OCI-LY1 (cell line): Measurements from ENCODE around the gene ZNF300.

Experiments used
- H2AFZ ChIP-seq: fragments of 200-600 bp; sonication (generic), shearing (Covaris generic); 2 replicates; pipeline ENCODE4 v1.6.0; 2014; ENCODE audit warnings: antibody characterized with exemption, mild to moderate bottlenecking, low read length
- H3F3A ChIP-seq: fragments of 200-600 bp; sonication (generic), shearing (Covaris generic); 2 replicates; pipeline ENCODE4 v1.6.0; 2014; ENCODE audit warnings: mild to moderate bottlenecking, antibody characterized with exemption, low read length, moderate library complexity; ENCODE audit not compliant: insufficient read depth
- H3K27ac ChIP-seq: fragments of 200-600 bp; sonication (generic); 2 replicates; pipeline ENCODE4 v1.5.1; 2014; ENCODE audit warnings: low read length, mixed run types, mild to moderate bottlenecking, low read depth; ENCODE audit not compliant: poor library complexity, severe bottlenecking
- H3K27me3 ChIP-seq: fragments of 200-600 bp; sonication (generic); 2 replicates; pipeline ENCODE4 v1.6.0; 2014; ENCODE audit warnings: antibody characterized with exemption, mild to moderate bottlenecking, low read length, moderate library complexity; ENCODE audit not compliant: insufficient read depth
- H3K36me3 ChIP-seq: fragments of 200-600 bp; sonication (generic); 2 replicates; pipeline ENCODE4 v1.6.1; 2014; ENCODE audit warnings: mild to moderate bottlenecking, antibody characterized with exemption, low read length, moderate library complexity, mixed read lengths; ENCODE audit not compliant: insufficient read depth
- H3K4me1 ChIP-seq: fragments of 200-600 bp; sonication (generic); 2 replicates; pipeline ENCODE4 v1.5.1; 2014; ENCODE audit warnings: mild to moderate bottlenecking, low read length, moderate library complexity; ENCODE audit not compliant: insufficient read depth, severe bottlenecking
- H3K4me2 ChIP-seq: fragments of 200-600 bp; sonication (generic), shearing (Covaris generic); 2 replicates; pipeline ENCODE4 v1.6.1; 2014; ENCODE audit warnings: low read length
- H3K4me3 ChIP-seq: fragments of 200-600 bp; sonication (generic); 2 replicates; pipeline ENCODE4 v1.5.1; 2014; ENCODE audit warnings: low read length, low read depth, mild to moderate bottlenecking, mixed read lengths; ENCODE audit not compliant: poor library complexity, severe bottlenecking
- H3K79me2 ChIP-seq: fragments of 200-600 bp; shearing (Covaris generic); 2 replicates; pipeline ENCODE4 v1.6.1; 2016; ENCODE audit warnings: mixed run types, low read length, mixed read lengths; ENCODE audit not compliant: insufficient read depth
- H3K9ac ChIP-seq: fragments of 200-600 bp; sonication (generic), shearing (Covaris generic); 2 replicates; pipeline ENCODE4 v1.6.1; 2014; ENCODE audit warnings: mild to moderate bottlenecking, low read length, mixed read lengths
- H3K9me2 ChIP-seq: fragments of 200-600 bp; sonication (generic), shearing (Covaris generic); 2 replicates; pipeline ENCODE4 v1.6.1; 2014; ENCODE audit warnings: low read depth, mild to moderate bottlenecking, low read length, mixed read lengths
- H3K9me3 ChIP-seq: fragments of 200-600 bp; shearing (Covaris generic); 2 replicates; pipeline ENCODE4 v1.6.1; 2014; ENCODE audit warnings: low read length, mixed read lengths
- H4K20me1 ChIP-seq: fragments of 200-600 bp; sonication (generic), shearing (Covaris generic); 2 replicates; pipeline ENCODE4 v1.6.0; 2016; ENCODE audit warnings: mild to moderate bottlenecking, low read length; ENCODE audit not compliant: insufficient read depth
- EZH2 ChIP-seq: fragments of 200-600 bp; sonication (generic), shearing (Covaris generic); IDR thresholded peaks from 2 replicates; pipeline ENCODE4 v1.8.0; 2017; ENCODE audit warnings: borderline replicate concordance, mixed run types, mild to moderate bottlenecking, antibody characterized with exemption, low read length, moderate library complexity, mixed read lengths
- TF ChIP-seq, protein P1 (sequence below): fragments of 200-600 bp; sonication (generic), shearing (Covaris generic); IDR thresholded peaks from 2 replicates; pipeline ENCODE4 v1.5.1; 2017; ENCODE audit warnings: mild to moderate bottlenecking, antibody characterized with exemption, low read length, moderate library complexity, mixed read lengths

Gene ZNF300

DNA sequence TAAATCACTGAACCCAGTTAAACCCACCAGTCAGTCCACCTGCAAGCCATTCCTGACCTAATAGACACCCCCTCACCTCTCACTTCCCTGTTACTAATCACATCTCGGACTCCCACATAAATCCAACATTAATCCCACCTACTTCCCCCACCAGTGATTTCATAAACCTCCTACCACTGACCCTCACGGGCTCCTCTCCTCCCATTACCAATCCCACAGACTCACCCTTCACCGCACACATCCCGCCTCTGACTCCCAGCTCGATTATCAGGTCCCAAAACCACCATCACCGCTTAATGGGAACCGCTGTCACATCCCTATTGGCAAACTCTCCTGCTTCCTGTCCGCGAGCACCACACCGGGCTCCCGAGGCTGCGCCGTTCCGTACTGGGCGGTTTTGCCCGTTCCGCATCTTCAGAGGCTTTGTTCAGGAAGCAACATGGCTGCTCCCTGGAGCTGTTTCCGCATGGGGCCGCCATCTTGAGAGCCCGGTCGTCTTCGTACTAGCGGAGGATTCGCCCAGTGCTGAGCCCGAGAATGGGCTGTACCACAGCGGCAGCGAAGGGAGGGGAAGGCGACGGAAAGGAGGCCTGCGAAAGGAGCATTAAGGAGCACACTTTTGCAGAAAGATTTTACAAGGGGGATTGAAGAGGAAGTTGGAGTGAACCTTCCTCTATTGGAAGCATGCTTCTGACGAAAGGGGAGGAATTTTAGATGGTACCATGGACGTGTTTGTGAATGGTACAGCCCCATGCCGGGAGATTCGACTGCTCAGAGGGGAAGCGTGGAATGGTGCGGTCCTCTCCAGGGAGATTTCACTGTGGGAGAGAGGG, at the start of gene ZNF300:
ZNF300 (minus strand) TSS at position 502 of the 833 bp plus-strand sequence. CDS start 1,825 bp downstream, outside the sequence.
- no peak within 1 kb of the TSS for H3K27ac ChIP-seq

DNA sequence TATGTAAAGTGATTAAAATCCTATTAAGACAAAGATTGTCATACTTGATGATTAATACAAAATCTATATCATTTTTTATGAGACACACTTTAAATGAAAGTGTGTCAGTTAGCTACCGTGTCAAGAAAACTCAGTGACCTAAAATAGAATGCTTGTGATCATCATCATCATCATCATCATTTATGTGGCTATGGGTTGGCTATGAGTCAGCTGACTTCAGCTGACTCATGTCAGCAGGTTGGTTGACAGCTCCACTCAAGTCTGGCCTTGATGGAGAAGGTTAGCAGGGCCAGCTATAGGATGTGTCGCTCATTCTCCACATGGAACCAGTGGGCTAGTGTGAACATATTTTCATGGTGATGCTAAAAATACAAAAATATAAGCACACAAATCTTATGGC, 43.8 kb upstream of the ZNF300 start:
- Histone ChIP-seq H3K9ac (no peak overlapping the region), H3K9me3 (peaks cover 24% of the 10 kb centered on the region), H3K27me3 (no peaks in the 10 kb centered on the region), H3K4me1 (no peaks in the 10 kb centered on the region), H3K79me2 (no peaks in the 10 kb centered on the region), H3K4me3 (no peak overlapping the region), H3K4me2 (no peak overlapping the region), H3K9me2 (no peaks in the 10 kb centered on the region), H2AFZ (no peak overlapping the region), H3F3A (no peaks in the 10 kb centered on the region), H4K20me1 (no peaks in the 10 kb centered on the region), H3K27ac (no peak overlapping the region), H3K36me3 (no peaks in the 10 kb centered on the region)
- TF ChIP-seq, protein P1, sequence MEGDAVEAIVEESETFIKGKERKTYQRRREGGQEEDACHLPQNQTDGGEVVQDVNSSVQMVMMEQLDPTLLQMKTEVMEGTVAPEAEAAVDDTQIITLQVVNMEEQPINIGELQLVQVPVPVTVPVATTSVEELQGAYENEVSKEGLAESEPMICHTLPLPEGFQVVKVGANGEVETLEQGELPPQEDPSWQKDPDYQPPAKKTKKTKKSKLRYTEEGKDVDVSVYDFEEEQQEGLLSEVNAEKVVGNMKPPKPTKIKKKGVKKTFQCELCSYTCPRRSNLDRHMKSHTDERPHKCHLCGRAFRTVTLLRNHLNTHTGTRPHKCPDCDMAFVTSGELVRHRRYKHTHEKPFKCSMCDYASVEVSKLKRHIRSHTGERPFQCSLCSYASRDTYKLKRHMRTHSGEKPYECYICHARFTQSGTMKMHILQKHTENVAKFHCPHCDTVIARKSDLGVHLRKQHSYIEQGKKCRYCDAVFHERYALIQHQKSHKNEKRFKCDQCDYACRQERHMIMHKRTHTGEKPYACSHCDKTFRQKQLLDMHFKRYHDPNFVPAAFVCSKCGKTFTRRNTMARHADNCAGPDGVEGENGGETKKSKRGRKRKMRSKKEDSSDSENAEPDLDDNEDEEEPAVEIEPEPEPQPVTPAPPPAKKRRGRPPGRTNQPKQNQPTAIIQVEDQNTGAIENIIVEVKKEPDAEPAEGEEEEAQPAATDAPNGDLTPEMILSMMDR, result no peak
- TF ChIP-seq EZH2, result no peak

More for the DNA sequence above, at the start of gene ZNF300:
- no peak for TF ChIP-seq EZH2
- TF ChIP-seq, protein P1, result no peak
- H3K79me2 ChIP-seq, result no peaks in the 10 kb centered on the region
- H3K4me1 ChIP-seq, result no peaks in the 10 kb centered on the region
- H2AFZ ChIP-seq, result no peak within 1 kb of the TSS
- no peak within 1 kb of the TSS for H3K4me3 ChIP-seq
- no peak within 1 kb of the TSS for H3K4me2 ChIP-seq
- peaks cover 8% of the 10 kb centered on the region for H3K9me3 ChIP-seq
- H3K9ac ChIP-seq, result no peak within 1 kb of the TSS
- no peaks in the 10 kb centered on the region for H3K9me2 ChIP-seq
- no peaks in the 10 kb centered on the region for H3K27me3 ChIP-seq
- no peaks in the 10 kb centered on the region for H3K36me3 ChIP-seq
- no peaks in the 10 kb centered on the region for H3F3A ChIP-seq
- H4K20me1 ChIP-seq, result no peaks in the 10 kb centered on the region

DNA sequence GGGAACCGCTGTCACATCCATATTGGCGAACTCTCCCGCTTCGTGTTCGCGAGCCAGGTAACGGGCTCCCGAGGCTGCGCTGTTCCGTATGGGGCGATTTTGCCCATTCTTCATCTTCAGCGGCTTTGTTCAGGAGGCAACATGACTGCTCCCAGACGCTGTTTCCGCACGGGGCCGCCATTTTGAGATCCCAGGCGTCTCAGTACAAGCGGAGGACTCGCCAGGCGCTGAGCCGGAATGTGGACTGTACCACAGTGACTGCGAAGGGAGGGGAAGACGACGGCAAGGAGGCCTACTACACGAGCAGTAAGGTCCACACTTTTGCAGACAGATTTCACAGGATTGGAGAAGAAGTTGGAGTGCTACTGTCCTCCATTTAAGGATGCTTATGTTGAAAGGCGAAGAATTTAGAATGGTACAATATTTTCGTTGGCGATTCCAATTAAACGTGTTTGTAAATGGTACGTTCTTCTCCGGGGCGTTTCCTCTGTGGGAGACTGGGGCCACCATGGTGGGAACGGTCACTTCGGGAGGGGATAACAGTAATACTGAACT, 41.6 kb upstream of the ZNF300 start:
- Histone ChIP-seq H3K4me3 (no peak overlapping the region), H3K4me2 (no peak overlapping the region), H3K36me3 (no peaks in the 10 kb centered on the region), H3K27ac (no peak overlapping the region), H3K9me2 (no peaks in the 10 kb centered on the region), H3K9ac (no peak overlapping the region), H3K9me3 (peaks cover 17% of the 10 kb centered on the region), H3K79me2 (no peaks in the 10 kb centered on the region), H4K20me1 (no peaks in the 10 kb centered on the region), H3K4me1 (no peaks in the 10 kb centered on the region), H3K27me3 (no peaks in the 10 kb centered on the region), H2AFZ (no peak overlapping the region), H3F3A (no peaks in the 10 kb centered on the region)
- no peak for TF ChIP-seq EZH2
- TF ChIP-seq, protein P1, result no peak
